ENCODE data around the gene ZNF691. TPM values are rescaled to one million over a fixed set of nuclear protein-coding genes. Genes with fewer than 3 reads are reported as not detected.

Gene ZNF691
- total RNA-seq, 4 donors from 2014 or later = 2.0 to 9.2 (median 5.5) TPM

GRCh38 chr1:42841010-42841409, 5.4 kb upstream of the ZNF691 start:
- peaks cover 0 to 40% (median 0%) of the 10 kb centered on the region in 3 donors for H3K36me3 ChIP-seq
- no peak overlapping the region for H3K4me3 ChIP-seq
- 75% methylated on average over 3 of the region's 3 CpGs for WGBS, 2 donors
- H3K27me3 ChIP-seq = no peaks in the 10 kb centered on the region
- H3K9me3 ChIP-seq = no peaks in the 10 kb centered on the region
- H3K4me1 ChIP-seq = peaks cover 0 to 7% (median 0%) of the 10 kb centered on the region in 3 donors
- TF ChIP-seq CTCF (IDR thresholded peaks at IDR 0.05) = no peak
- TF ChIP-seq POLR2A (IDR thresholded peaks at IDR 0.05) = no peak
- no peak overlapping the region for H3K27ac ChIP-seq
- intact Hi-C loops (cut with DNase I) = no loop called here
- no peak for DNase-seq

- Histone ChIP-seq H3K27me3 (no peaks in the 10 kb centered on the region), H3K36me3 (peaks cover 0 to 40% (median 0%) of the 10 kb centered on the region in 3 donors), H3K4me1 (peaks cover 0 to 8% (median 0%) of the 10 kb centered on the region in 3 donors), H3K9me3 (no peaks in the 10 kb centered on the region), H3K4me3 (no peak overlapping the region), H3K27ac (no peak overlapping the region)
- TF ChIP-seq POLR2A (IDR thresholded peaks at IDR 0.05) = no peak
- TF ChIP-seq CTCF (IDR thresholded peaks at IDR 0.05) = no peak
- intact Hi-C loops (cut with DNase I) = no loop called here
- DNase-seq = no peak
- WGBS, 2 donors = 87 to 92% methylated on average over 1 to 2 of the region's 2 CpGs
Observed at GRCh38 chr1:42841440-42842147, 4.8 kb upstream of the ZNF691 start.

GRCh38 chr1:42844592-42845140, 1.7 kb upstream of the ZNF691 start:
- H3K27ac ChIP-seq = no peak overlapping the region
- no peak overlapping the region for H3K4me3 ChIP-seq
- intact Hi-C loops (cut with DNase I) = no loop called here
- DNase-seq = no peak
- 89 to 95% methylated on average over 4 of the region's 4 CpGs for WGBS, 2 donors
- H3K36me3 ChIP-seq = peaks cover 0 to 42% (median 0%) of the 10 kb centered on the region in 3 donors
- H3K27me3 ChIP-seq = no peaks in the 10 kb centered on the region
- H3K4me1 ChIP-seq = peaks cover 6 to 24% (median 12%) of the 10 kb centered on the region in 3 donors
- TF ChIP-seq POLR2A (IDR thresholded peaks at IDR 0.05) = no peak
- TF ChIP-seq CTCF (IDR thresholded peaks at IDR 0.05) = no peak
- no peaks in the 10 kb centered on the region for H3K9me3 ChIP-seq

GRCh38 chr1:42845193-42845592, 1.2 kb upstream of the ZNF691 start:
- Histone ChIP-seq H3K4me1 (peaks cover 6 to 24% (median 12%) of the 10 kb centered on the region in 3 donors), H3K27me3 (no peaks in the 10 kb centered on the region), H3K36me3 (peaks cover 0 to 45% (median 0%) of the 10 kb centered on the region in 3 donors), H3K9me3 (no peaks in the 10 kb centered on the region), H3K4me3 (no peak overlapping the region), H3K27ac (no peak overlapping the region)
- no peak for TF ChIP-seq POLR2A (IDR thresholded peaks at IDR 0.05)
- no peak for TF ChIP-seq CTCF (IDR thresholded peaks at IDR 0.05)
- 54 to 67% methylated on average over 1 of the region's 1 CpG for WGBS, 2 donors
- DNase-seq = no peak
- intact Hi-C loops (cut with DNase I) = no loop called here

GRCh38 chr1:42845866-42846256, 552 bp upstream of the ZNF691 start:
- no peak for DNase-seq
- peaks cover 0 to 48% (median under 1%) of the 10 kb centered on the region in 3 donors for H3K36me3 ChIP-seq
- H3K27me3 ChIP-seq = no peaks in the 10 kb centered on the region
- intact Hi-C loops (cut with DNase I) = no loop called here
- peak overlapping the region; percentile 6 to 62 (median 38) for H3K27ac ChIP-seq
- TF ChIP-seq POLR2A (IDR thresholded peaks at IDR 0.05) (no peak), CTCF (IDR thresholded peaks at IDR 0.05) (no peak)
- peaks cover 6 to 24% (median 12%) of the 10 kb centered on the region in 3 donors for H3K4me1 ChIP-seq
- WGBS, 2 donors = 9 to 11% methylated on average over 7 to 10 of the region's 10 CpGs
- peak overlapping the region; percentile 77 to 96 (median 86) for H3K4me3 ChIP-seq
- peaks cover 0 to under 1% (median 0%) of the 10 kb centered on the region in 3 donors for H3K9me3 ChIP-seq

Measured in esophagus squamous epithelium (tissue), 5 donors.